Endothelial cell of umbilical vein (primary cell): ENCODE data around the gene MFN1. TPM values are rescaled to one million over a fixed set of nuclear protein-coding genes. Genes with fewer than 3 reads are reported as not detected.

Experiments used
- BruUV-seq: library from RNA; stranded (reverse); fragments of 400-500 nt; replicated peaks from 2 replicates; lab custom pipeline; 2021; lab: Mats Ljungman, UMichigan
- CTCF ChIA-PET: fragments of 300-600, 350-600 bp; sonication (Branson Sonifier 250); formaldehyde crosslinking; loops from one replicate; lab custom pipeline; 2021; ENCODE audit warnings: antibody characterized with exemption, inconsistent platforms; lab: Charles Lee
- POLR2A ChIA-PET: fragments of 300-600, 350-600 bp; sonication (Branson Sonifier 250); formaldehyde crosslinking; loops from one replicate; lab custom pipeline; 2021; ENCODE audit warnings: antibody characterized with exemption, inconsistent platforms; lab: Charles Lee
- DNase-seq: peaks from one replicate; pipeline ENCODE4 v3.0.0-alpha.2; 2011; ENCODE audit warnings: low read depth, low spot score
- FAIRE-seq: peaks from 2 replicates; lab custom pipeline; 2011; peaks lifted over from hg19 to GRCh38; lab: Jason Lieb, UNC
- H2AFZ ChIP-seq: 2 replicates; pipeline ENCODE4 v1.6.0; 2012; ENCODE audit warnings: low read depth, low read length, control low read depth, inconsistent platforms
- H3K27ac ChIP-seq: 2 replicates; pipeline ENCODE4 v1.5.1; 2011; ENCODE audit warnings: low read depth, mild to moderate bottlenecking, control low read depth, low read length, moderate library complexity; ENCODE audit not compliant: insufficient read depth
- H3K27me3 ChIP-seq, 2 experiments: 2 replicates each; pipeline versions ENCODE4 v1.6.0 to v1.6.1; 2011; ENCODE audit warnings: low read length in 2 of 2, mixed read lengths in 1 of 2; ENCODE audit not compliant: control insufficient read depth in 2 of 2, insufficient read depth in 2 of 2
- H3K36me3 ChIP-seq, 2 experiments: 2 replicates in 1 of 2; 3 replicates in 1 of 2; pipeline ENCODE4 v1.5.1; 2011; ENCODE audit warnings: low read length in 2 of 2, mild to moderate bottlenecking in 1 of 2, moderate library complexity in 1 of 2; ENCODE audit not compliant: control insufficient read depth in 2 of 2, insufficient read depth in 2 of 2; ENCODE audit errors: extremely low read depth in 1 of 2
- H3K4me1 ChIP-seq: 3 replicates; pipeline ENCODE4 v1.5.1; 2011; ENCODE audit warnings: mild to moderate bottlenecking, low read length; ENCODE audit not compliant: control insufficient read depth, insufficient read depth; ENCODE audit errors: extremely low read depth
- H3K4me2 ChIP-seq: 2 replicates; pipeline ENCODE4 v1.6.1; 2011; ENCODE audit warnings: low read length, control low read depth, mixed read lengths; ENCODE audit not compliant: insufficient read depth
- H3K4me3 ChIP-seq, 3 experiments: fragments of 200-600 bp in 1 of 3; sonication (generic), shearing (Covaris generic) in 1 of 3; replicated peaks in 1 of 3; 2 replicates each; pipeline ENCODE4 v1.5.1; 2011 to 2016; ENCODE audit warnings: control low read depth in 3 of 3, low read length in 3 of 3, mild to moderate bottlenecking in 2 of 3, inconsistent platforms in 1 of 3, low read depth in 1 of 3, moderate library complexity in 1 of 3; ENCODE audit not compliant: insufficient read depth in 1 of 3
- H3K79me2 ChIP-seq: 2 replicates; pipeline ENCODE4 v1.6.0; 2012; ENCODE audit warnings: low read length, inconsistent platforms; ENCODE audit not compliant: control insufficient read depth, insufficient read depth
- H3K9ac ChIP-seq: replicated peaks from 2 replicates; pipeline ENCODE3; 2011; ENCODE audit warnings: low read length, control low read depth; ENCODE audit not compliant: insufficient read depth; ENCODE audit errors: extremely low read depth
- H3K9me1 ChIP-seq: replicated peaks from 3 replicates; pipeline ENCODE4 v1.6.0; 2011; ENCODE audit warnings: mild to moderate bottlenecking, low read length; ENCODE audit not compliant: control insufficient read depth, insufficient read depth; ENCODE audit errors: extremely low read depth
- H3K9me3 ChIP-seq: replicated peaks from 2 replicates; pipeline ENCODE4 v1.5.1; 2012; ENCODE audit warnings: low read length, inconsistent platforms; ENCODE audit not compliant: control insufficient read depth, insufficient read depth
- H4K20me1 ChIP-seq: replicated peaks from 2 replicates; pipeline ENCODE3; 2011; ENCODE audit warnings: mild to moderate bottlenecking, low read length; ENCODE audit not compliant: control insufficient read depth, insufficient read depth; ENCODE audit errors: extremely low read depth
- CTCF ChIP-seq, 2 donors: IDR thresholded peaks; 1 replicate in 1 of 2; 2 replicates in 1 of 2; pipeline ENCODE4 v1.5.1; 2011; ENCODE audit warnings: low read length in 2 of 2, mild to moderate bottlenecking in 2 of 2, moderate library complexity in 2 of 2, control low read depth in 1 of 2, inconsistent platforms in 1 of 2, low read depth in 1 of 2; ENCODE audit not compliant: insufficient read depth in 1 of 2; ENCODE audit errors: extremely low read depth in 1 of 2
- EZH2 ChIP-seq: IDR thresholded peaks from 2 replicates; pipeline ENCODE4 v1.6.1; 2012; ENCODE audit warnings: borderline replicate concordance, low read depth, mild to moderate bottlenecking, moderate library complexity, low read length, inconsistent platforms; ENCODE audit not compliant: severe bottlenecking
- FOS ChIP-seq: IDR thresholded peaks from 2 replicates; pipeline ENCODE4 v1.6.1; 2011; ENCODE audit warnings: mild to moderate bottlenecking, low read length, moderate library complexity, borderline replicate concordance; ENCODE audit not compliant: insufficient read depth
- GATA2 ChIP-seq: IDR thresholded peaks from 2 replicates; pipeline ENCODE4 v1.7.0; 2011; ENCODE audit warnings: low read depth, mild to moderate bottlenecking, moderate library complexity, mixed read lengths, low read length; ENCODE audit not compliant: insufficient read length, insufficient read depth
- JUN ChIP-seq: IDR thresholded peaks from 2 replicates; pipeline ENCODE4 v1.6.1; 2011; ENCODE audit warnings: borderline replicate concordance, low read depth; ENCODE audit not compliant: insufficient read length, insufficient read depth
- MAX ChIP-seq: IDR thresholded peaks from 2 replicates; pipeline ENCODE4 v1.6.1; 2011; ENCODE audit not compliant: insufficient read depth, insufficient read length
- MYC ChIP-seq: IDR thresholded peaks from one replicate; pipeline ENCODE4 v1.6.1; 2011; ENCODE audit warnings: mild to moderate bottlenecking, low read depth, low read length
- POLR2A ChIP-seq: IDR thresholded peaks from 2 replicates; pipeline ENCODE4 v1.6.1; 2012; ENCODE audit warnings: low read depth, mild to moderate bottlenecking, control low read depth, low read length
- POLR2AphosphoS5 ChIP-seq: IDR thresholded peaks from 2 replicates; pipeline ENCODE4 v1.6.1; 2012; ENCODE audit warnings: low read depth, mild to moderate bottlenecking, control low read depth, low read length, moderate library complexity; ENCODE audit not compliant: insufficient read depth
- dilution Hi-C: fragments of 300-500 bp; cut with MboI; formaldehyde crosslinking; loops from one replicate; pipeline ENCODE4 v1.15.0; 2019; ENCODE audit warnings: low sequenced_read_pairs; ENCODE audit not compliant: extremely low pct_ligation_motif_present
- intact Hi-C: fragments of 100-400 bp; cut with micrococcal nuclease; formaldehyde crosslinking; loops from one replicate; pipeline ENCODE4 v1.10.0; 2022
- polyA plus RNA-seq, 4 experiments: library from polyadenylated mRNA; depleted of rRNA in 3 of 4; stranded (reverse) in 3 of 4; unstranded in 1 of 4; fragments of >200 nt; gene quantifications; 2 replicates each; pipeline versions ENCODE4 v1.2.1 to v1.2.3, GENCODE V29; 2011 to 2012; ENCODE audit warnings: missing spikeins in 1 of 4
- total RNA-seq: library from RNA; stranded (reverse); gene quantifications from 2 replicates; pipeline ENCODE4 v1.2.3, GENCODE V29; 2021

MFN1 gene
- total and polyA plus RNA-seq, 2 donors (not counting 3 experiments of a cell fraction or from before 2014, with no cell fraction given) = 11.6 to 42.9 TPM

GRCh38 chr3:179425075-179425474 is 77.6 kb downstream of the MFN1 start:
- Histone ChIP-seq H3K4me3 (no peak overlapping the region), H3K27me3 (no peaks in the 10 kb centered on the region), H3K9me1 (no peaks in the 10 kb centered on the region), H4K20me1 (no peaks in the 10 kb centered on the region), H3K9ac (no peak overlapping the region), H3K9me3 (no peaks in the 10 kb centered on the region), H3K36me3 (peaks cover 9 to 11% of the 10 kb centered on the region in 2 experiments), H2AFZ (no peak overlapping the region), H3K4me2 (no peak overlapping the region), H3K4me1 (peaks cover under 1% of the 10 kb centered on the region), H3K27ac (no peak overlapping the region), H3K79me2 (peaks cover 63% of the 10 kb centered on the region)
- ChIA-PET CTCF (no interaction called here), POLR2A (no interaction called here)
- TF ChIP-seq CTCF (IDR thresholded peaks at IDR 0.05; ENCODE audit: extremely low read depth in 1 of 2, insufficient read depth in 1 of 2, low read depth in 1 of 2, low read length in 2 of 2) (no peak), POLR2AphosphoS5 (no peak), JUN (no peak), EZH2 (no peak), MAX (no peak), MYC (no peak), FOS (no peak), POLR2A (no peak), GATA2 (no peak)
- DNase-seq (no peak), FAIRE-seq (no peak)
- dilution Hi-C loops (no loop called here), intact Hi-C loops (no loop called here)
- no TSS peak for BruUV-seq
